Tibial nerve (tissue), 4 donors: ENCODE results near the gene MRPL19. TPM values are rescaled to one million over a fixed set of nuclear protein-coding genes. Genes with fewer than 3 reads are reported as not detected.
"Not testable (repeated sequence)": the region's sequence is repeated elsewhere in the genome, so short reads cannot be mapped to it uniquely, and the experiment has no call there.

ENCODE experiments used
- DNase-seq, 2 donors: peaks; one replicate each; pipeline ENCODE4 v3.0.0-alpha.2; 2019; ENCODE audit warnings: low spot score in 2 of 2
- H3K27ac ChIP-seq, 4 donors: fragments of 200-600 bp; sonication (generic) in 3 of 4; one replicate each; pipeline ENCODE4 v1.5.1; 2017 to 2019; ENCODE audit warnings: mild to moderate bottlenecking in 1 of 4
- H3K27me3 ChIP-seq, 2 donors: fragments of 200-600 bp; sonication (generic) in 1 of 2; one replicate each; pipeline versions ENCODE4 v1.5.1 to v1.6.0; 2017 to 2019
- H3K36me3 ChIP-seq, 3 donors: fragments of 200-600 bp; sonication (generic); one replicate each; pipeline ENCODE4 v1.5.1; 2018 to 2019
- H3K4me1 ChIP-seq, 4 donors: fragments of 200-600 bp; sonication (generic) in 3 of 4; one replicate each; pipeline ENCODE4 v1.5.1; 2017 to 2019
- H3K4me3 ChIP-seq, 4 donors: fragments of 200-600 bp; sonication (generic) in 3 of 4; one replicate each; pipeline ENCODE4 v1.5.1; 2017 to 2019; ENCODE audit warnings: mild to moderate bottlenecking in 1 of 4, moderate library complexity in 1 of 4
- H3K9me3 ChIP-seq, 4 donors: fragments of 200-600 bp; sonication (generic) in 3 of 4; one replicate each; pipeline ENCODE4 v1.5.1; 2017 to 2019
- EP300 ChIP-seq, 2 donors: sonication (generic); formaldehyde crosslinking; IDR thresholded peaks; one replicate each; pipeline ENCODE4 v1.6.1; 2017; ENCODE audit warnings: antibody characterized with exemption in 2 of 2, mild to moderate bottlenecking in 1 of 2
- POLR2A ChIP-seq, 2 donors: fragments of 450-650 bp; IDR thresholded peaks; one replicate each; pipeline ENCODE4 v1.6.1; 2017; ENCODE audit warnings: antibody characterized with exemption in 2 of 2, mild to moderate bottlenecking in 2 of 2, moderate library complexity in 2 of 2
- WGBS, 2 donors: methylation state at CpG; one replicate each; pipeline ENCODE4 v1.1.5; 2018; 5-methylcytosine and 5-hydroxymethylcytosine counted together
- total RNA-seq, 4 donors: library from RNA; depleted of rRNA; stranded (reverse); fragments of >200 nt; gene quantifications; one replicate each; pipeline ENCODE4 v1.1.0, GENCODE V29; 2016
- TF ChIP-seq, protein P1 (sequence below), 5 experiments: fragments of 200-600 bp in 3 of 5; fragments of 450-650 bp in 2 of 5; sonication (generic) in 3 of 5; IDR thresholded peaks; one replicate each; pipeline ENCODE4 v1.5.1; 2016 to 2019; ENCODE audit warnings: antibody characterized with exemption in 5 of 5, mild to moderate bottlenecking in 3 of 5, moderate library complexity in 2 of 5

MRPL19 gene
- total RNA-seq, 4 donors from 2014 or later = 27.9 to 52.9 (median 34.9) TPM

DNA sequence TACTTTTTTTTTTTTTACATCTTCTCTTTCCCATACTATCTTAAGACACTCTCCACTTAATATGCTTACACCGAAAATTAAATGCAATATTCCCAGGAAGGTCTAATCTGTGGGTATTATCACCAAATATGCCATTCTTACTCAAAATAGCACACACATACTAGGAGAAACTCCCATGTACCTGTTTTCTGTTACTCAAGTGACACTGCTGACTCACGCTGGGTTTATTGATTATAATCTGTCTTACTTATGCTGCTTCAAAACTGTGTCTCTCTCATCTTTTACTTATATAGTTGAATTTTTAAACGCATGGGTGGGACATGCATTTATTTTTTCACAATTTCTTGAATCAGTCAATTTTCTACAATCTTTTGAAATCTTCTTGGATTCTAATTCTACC is 29.9 kb downstream of the MRPL19 start:
- Histone ChIP-seq H3K27ac (no peak overlapping the region), H3K4me1 (peaks cover 0 to 11% (median 2%) of the 10 kb centered on the region in 4 donors), H3K36me3 (peaks cover 0 to 23% (median 0%) of the 10 kb centered on the region in 3 donors), H3K27me3 (no peaks in the 10 kb centered on the region), H3K9me3 (no peaks in the 10 kb centered on the region), H3K4me3 (no peak overlapping the region)
- no peak for DNase-seq
- TF ChIP-seq POLR2A (IDR thresholded peaks at IDR 0.05) (no peak), EP300 (IDR thresholded peaks at IDR 0.05) (no peak)
- TF ChIP-seq, protein P1, sequence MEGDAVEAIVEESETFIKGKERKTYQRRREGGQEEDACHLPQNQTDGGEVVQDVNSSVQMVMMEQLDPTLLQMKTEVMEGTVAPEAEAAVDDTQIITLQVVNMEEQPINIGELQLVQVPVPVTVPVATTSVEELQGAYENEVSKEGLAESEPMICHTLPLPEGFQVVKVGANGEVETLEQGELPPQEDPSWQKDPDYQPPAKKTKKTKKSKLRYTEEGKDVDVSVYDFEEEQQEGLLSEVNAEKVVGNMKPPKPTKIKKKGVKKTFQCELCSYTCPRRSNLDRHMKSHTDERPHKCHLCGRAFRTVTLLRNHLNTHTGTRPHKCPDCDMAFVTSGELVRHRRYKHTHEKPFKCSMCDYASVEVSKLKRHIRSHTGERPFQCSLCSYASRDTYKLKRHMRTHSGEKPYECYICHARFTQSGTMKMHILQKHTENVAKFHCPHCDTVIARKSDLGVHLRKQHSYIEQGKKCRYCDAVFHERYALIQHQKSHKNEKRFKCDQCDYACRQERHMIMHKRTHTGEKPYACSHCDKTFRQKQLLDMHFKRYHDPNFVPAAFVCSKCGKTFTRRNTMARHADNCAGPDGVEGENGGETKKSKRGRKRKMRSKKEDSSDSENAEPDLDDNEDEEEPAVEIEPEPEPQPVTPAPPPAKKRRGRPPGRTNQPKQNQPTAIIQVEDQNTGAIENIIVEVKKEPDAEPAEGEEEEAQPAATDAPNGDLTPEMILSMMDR (IDR thresholded peaks at IDR 0.05) = no peak
- WGBS, 2 donors = 96 to 97% methylated on average over 3 of the region's 3 CpGs

DNA sequence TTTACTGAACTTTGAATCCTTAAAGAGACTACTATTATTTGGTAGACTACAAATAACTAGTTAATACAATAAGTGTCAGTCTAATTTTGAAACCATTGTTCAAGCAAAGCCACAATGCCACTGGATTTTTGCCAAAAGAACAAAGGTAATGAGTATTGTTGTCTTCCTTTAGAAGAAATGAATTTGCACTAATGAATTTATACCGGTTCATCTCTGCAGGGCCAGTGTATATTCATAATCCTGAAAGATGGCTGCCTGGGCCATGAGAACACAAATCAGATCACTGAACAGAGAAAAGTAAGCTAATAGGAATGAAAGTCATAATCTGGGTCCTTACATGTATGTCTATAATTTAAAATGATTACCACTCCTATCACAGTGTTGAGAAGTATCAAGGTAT is 33.0 kb downstream of the MRPL19 start:
- WGBS, 2 donors = 88 to 92% methylated on average over 1 of the region's 1 CpG
- Histone ChIP-seq H3K4me1 (peaks cover 0 to 11% (median 2%) of the 10 kb centered on the region in 4 donors), H3K9me3 (peaks cover 0 to 2% (median 0%) of the 10 kb centered on the region in 4 donors), H3K36me3 (peaks cover 0 to 51% (median 0%) of the 10 kb centered on the region in 3 donors), H3K27ac (no peak overlapping the region), H3K27me3 (no peaks in the 10 kb centered on the region), H3K4me3 (no peak overlapping the region)
- no peak for TF ChIP-seq POLR2A (IDR thresholded peaks at IDR 0.05)
- TF ChIP-seq, protein P1 (IDR thresholded peaks at IDR 0.05) = no peak
- TF ChIP-seq EP300 (IDR thresholded peaks at IDR 0.05) = no peak
- DNase-seq = no peak

DNA sequence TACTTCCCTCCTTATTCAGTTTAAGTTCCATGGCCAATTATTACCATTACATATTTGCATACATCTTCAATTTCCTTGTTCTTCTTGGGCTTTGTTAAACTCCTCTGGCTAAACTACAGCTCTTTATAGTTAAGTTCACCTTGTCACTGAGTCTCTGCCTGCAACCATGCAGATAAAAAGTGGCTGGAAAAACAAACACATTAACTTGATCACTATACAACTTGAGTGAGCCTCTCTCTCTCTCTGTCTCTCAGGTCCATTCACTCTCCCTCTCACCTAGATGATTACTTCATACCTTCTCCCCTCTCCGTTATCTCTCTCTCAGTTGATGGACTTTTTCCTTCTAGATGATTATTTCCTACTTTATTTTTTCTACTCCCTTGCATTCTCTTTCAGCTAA is 33.8 kb downstream of the MRPL19 start:
- no peak overlapping the region for H3K4me3 ChIP-seq
- no peak overlapping the region for H3K27ac ChIP-seq
- TF ChIP-seq POLR2A (IDR thresholded peaks at IDR 0.05) = no peak
- TF ChIP-seq, protein P1 (IDR thresholded peaks at IDR 0.05) = no peak
- no peak for TF ChIP-seq EP300 (IDR thresholded peaks at IDR 0.05)
- H3K36me3 ChIP-seq = peaks cover 0 to 59% (median 0%) of the 10 kb centered on the region in 3 donors
- no peak for DNase-seq
- H3K27me3 ChIP-seq = no peaks in the 10 kb centered on the region
- H3K9me3 ChIP-seq = peaks cover 0 to 2% (median 0%) of the 10 kb centered on the region in 4 donors
- peaks cover 0 to 11% (median 2%) of the 10 kb centered on the region in 4 donors for H3K4me1 ChIP-seq
- WGBS, 2 donors = 96 to 98% methylated on average over 1 of the region's 1 CpG

DNA sequence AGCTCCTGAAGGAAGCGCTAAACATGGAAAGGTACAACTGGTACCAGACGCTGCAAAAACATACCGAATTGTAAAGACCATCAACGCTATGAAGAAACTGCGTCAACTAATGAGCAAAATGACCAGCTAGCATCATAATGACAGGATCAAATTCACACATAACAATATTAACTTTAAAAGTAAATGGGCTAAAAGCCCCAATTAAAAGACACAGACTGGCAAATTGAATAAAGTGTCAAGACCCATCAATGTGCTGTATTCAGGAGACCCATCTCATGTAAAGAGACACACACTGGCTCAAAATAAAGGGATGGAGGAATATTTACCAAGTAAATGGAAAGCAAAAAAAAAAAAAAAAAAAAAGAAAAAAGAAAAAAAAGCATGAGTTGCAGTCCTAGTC is 36.8 kb downstream of the MRPL19 start:
- H3K27me3 ChIP-seq, DNase-seq, H3K9me3 ChIP-seq, H3K4me3 ChIP-seq, H3K27ac ChIP-seq, H3K4me1 ChIP-seq: not testable (repeated sequence)
- WGBS, 2 donors = 90 to 94% methylated on average over 5 of the region's 5 CpGs
- peaks cover 0 to 87% (median 7%) of the 10 kb centered on the region in 3 donors for H3K36me3 ChIP-seq

DNA sequence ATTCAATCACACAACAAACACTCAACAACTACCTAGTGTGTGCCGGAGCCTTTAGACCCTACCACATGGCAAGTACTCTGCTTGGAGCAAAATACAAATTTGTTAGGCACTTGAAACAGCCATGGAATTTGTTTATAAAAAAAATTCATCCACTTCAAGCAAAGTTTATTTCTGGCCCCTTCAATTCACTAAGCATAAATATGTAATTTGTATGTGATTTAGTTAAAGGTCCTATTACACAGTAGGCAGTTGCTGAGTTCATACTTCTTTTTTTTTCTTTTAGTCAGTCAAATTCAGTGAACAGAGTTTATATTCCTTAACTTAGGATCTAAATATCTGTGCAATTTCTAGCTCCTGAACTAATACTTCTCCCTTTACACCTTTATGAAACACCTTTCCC is 41.6 kb downstream of the MRPL19 start:
- Histone ChIP-seq H3K27ac (no peak overlapping the region), H3K27me3 (no peaks in the 10 kb centered on the region), H3K9me3 (peaks cover 0 to 2% (median 0%) of the 10 kb centered on the region in 4 donors), H3K4me3 (no peak overlapping the region), H3K4me1 (no peaks in the 10 kb centered on the region), H3K36me3 (peaks cover 0 to 93% (median 7%) of the 10 kb centered on the region in 3 donors)
- 90 to 100% methylated on average over 1 of the region's 1 CpG for WGBS, 2 donors
- no peak for DNase-seq
- TF ChIP-seq EP300 (IDR thresholded peaks at IDR 0.05) (no peak), POLR2A (IDR thresholded peaks at IDR 0.05) (no peak)
- TF ChIP-seq, protein P1 (IDR thresholded peaks at IDR 0.05) = no peak

DNA sequence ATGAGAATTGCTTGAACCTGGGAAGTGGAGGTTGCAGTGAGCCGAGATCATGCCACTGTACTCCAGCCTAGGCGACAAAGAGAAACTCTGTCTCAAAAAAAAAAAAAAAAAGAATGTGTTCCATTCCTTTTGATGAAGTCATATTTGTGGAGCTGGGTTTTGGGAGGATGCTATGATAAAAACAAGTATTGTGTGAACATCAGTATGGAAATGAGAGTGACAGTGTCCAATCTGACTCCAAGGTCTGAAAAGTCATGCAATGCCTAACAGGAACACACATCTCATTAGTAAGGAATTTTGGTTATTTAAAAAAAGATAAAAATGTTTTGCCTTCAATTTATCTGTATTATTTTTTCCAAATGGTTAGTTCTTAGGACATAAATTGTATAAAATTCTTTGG is 52.3 kb downstream of the MRPL19 start:
- no peak overlapping the region for H3K27ac ChIP-seq
- H3K27me3 ChIP-seq = no peaks in the 10 kb centered on the region
- peaks cover 0 to 91% (median 4%) of the 10 kb centered on the region in 3 donors for H3K36me3 ChIP-seq
- no peak overlapping the region for H3K4me3 ChIP-seq
- 50 to 59% methylated on average over 2 of the region's 2 CpGs for WGBS, 2 donors
- H3K9me3 ChIP-seq = peaks cover 0 to 4% (median 0%) of the 10 kb centered on the region in 4 donors
- TF ChIP-seq POLR2A (IDR thresholded peaks at IDR 0.05) = no peak
- TF ChIP-seq EP300 (IDR thresholded peaks at IDR 0.05) = no peak
- TF ChIP-seq, protein P1 (IDR thresholded peaks at IDR 0.05) = no peak
- no peaks in the 10 kb centered on the region for H3K4me1 ChIP-seq
- no peak for DNase-seq
